ENCODE measurements around the gene NOL12.

DNA sequence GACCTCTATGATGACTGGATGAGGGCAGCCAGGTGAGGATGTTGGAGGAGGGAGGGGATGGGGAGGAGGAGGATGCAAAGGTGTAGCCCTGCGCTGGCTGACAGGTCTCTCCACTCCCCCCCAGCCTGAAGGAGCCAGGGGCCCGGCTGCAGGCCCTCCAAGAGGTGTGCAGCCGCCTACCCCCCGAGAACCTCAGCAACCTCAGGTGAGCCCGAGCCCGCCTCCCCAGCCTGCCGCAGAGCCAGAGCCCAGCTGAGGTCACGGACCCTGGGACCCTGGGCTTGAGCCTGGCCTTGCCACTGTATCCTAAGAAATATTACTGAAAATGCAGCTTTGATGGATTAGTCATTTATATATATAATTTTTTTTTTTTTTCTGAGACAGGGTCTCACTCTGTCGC lies 38.8 kb upstream of the NOL12 start:
- TF ChIP-seq TOX (CRISPR knock-in tag; IDR thresholded peaks at IDR 0.05; ENCODE audit: borderline replicate concordance) (no peak), ISL1 (CRISPR knock-in tag; IDR thresholded peaks at IDR 0.05) (no peak), SNAI2 (CRISPR knock-in tag; IDR thresholded peaks at IDR 0.05) (no peak), ARNTL (CRISPR knock-in tag; IDR thresholded peaks at IDR 0.05; ENCODE audit: borderline replicate concordance, low read depth) (no peak), ZNF70 (CRISPR knock-in tag; IDR thresholded peaks at IDR 0.05) (no peak), ZNF8 (CRISPR knock-in tag; IDR thresholded peaks at IDR 0.05) (no peak), CSDC2 (CRISPR knock-in tag; IDR thresholded peaks at IDR 0.05) (no peak), ZFP30 (CRISPR knock-in tag; IDR thresholded peaks at IDR 0.05) (no peak), OSR1 (CRISPR knock-in tag; IDR thresholded peaks at IDR 0.05) (no peak)
- TF ChIP-seq, protein P1, sequence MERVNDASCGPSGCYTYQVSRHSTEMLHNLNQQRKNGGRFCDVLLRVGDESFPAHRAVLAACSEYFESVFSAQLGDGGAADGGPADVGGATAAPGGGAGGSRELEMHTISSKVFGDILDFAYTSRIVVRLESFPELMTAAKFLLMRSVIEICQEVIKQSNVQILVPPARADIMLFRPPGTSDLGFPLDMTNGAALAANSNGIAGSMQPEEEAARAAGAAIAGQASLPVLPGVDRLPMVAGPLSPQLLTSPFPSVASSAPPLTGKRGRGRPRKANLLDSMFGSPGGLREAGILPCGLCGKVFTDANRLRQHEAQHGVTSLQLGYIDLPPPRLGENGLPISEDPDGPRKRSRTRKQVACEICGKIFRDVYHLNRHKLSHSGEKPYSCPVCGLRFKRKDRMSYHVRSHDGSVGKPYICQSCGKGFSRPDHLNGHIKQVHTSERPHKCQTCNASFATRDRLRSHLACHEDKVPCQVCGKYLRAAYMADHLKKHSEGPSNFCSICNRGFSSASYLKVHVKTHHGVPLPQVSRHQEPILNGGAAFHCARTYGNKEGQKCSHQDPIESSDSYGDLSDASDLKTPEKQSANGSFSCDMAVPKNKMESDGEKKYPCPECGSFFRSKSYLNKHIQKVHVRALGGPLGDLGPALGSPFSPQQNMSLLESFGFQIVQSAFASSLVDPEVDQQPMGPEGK (CRISPR knock-in tag; IDR thresholded peaks at IDR 0.05; ENCODE audit: borderline replicate concordance) = no peak
- TF ChIP-seq, protein P2, sequence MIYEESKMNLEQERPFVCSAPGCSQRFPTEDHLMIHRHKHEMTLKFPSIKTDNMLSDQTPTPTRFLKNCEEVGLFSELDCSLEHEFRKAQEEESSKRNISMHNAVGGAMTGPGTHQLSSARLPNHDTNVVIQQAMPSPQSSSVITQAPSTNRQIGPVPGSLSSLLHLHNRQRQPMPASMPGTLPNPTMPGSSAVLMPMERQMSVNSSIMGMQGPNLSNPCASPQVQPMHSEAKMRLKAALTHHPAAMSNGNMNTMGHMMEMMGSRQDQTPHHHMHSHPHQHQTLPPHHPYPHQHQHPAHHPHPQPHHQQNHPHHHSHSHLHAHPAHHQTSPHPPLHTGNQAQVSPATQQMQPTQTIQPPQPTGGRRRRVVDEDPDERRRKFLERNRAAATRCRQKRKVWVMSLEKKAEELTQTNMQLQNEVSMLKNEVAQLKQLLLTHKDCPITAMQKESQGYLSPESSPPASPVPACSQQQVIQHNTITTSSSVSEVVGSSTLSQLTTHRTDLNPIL (CRISPR knock-in tag; IDR thresholded peaks at IDR 0.05; ENCODE audit: low read depth) = no peak
- TF ChIP-seq, protein P3, sequence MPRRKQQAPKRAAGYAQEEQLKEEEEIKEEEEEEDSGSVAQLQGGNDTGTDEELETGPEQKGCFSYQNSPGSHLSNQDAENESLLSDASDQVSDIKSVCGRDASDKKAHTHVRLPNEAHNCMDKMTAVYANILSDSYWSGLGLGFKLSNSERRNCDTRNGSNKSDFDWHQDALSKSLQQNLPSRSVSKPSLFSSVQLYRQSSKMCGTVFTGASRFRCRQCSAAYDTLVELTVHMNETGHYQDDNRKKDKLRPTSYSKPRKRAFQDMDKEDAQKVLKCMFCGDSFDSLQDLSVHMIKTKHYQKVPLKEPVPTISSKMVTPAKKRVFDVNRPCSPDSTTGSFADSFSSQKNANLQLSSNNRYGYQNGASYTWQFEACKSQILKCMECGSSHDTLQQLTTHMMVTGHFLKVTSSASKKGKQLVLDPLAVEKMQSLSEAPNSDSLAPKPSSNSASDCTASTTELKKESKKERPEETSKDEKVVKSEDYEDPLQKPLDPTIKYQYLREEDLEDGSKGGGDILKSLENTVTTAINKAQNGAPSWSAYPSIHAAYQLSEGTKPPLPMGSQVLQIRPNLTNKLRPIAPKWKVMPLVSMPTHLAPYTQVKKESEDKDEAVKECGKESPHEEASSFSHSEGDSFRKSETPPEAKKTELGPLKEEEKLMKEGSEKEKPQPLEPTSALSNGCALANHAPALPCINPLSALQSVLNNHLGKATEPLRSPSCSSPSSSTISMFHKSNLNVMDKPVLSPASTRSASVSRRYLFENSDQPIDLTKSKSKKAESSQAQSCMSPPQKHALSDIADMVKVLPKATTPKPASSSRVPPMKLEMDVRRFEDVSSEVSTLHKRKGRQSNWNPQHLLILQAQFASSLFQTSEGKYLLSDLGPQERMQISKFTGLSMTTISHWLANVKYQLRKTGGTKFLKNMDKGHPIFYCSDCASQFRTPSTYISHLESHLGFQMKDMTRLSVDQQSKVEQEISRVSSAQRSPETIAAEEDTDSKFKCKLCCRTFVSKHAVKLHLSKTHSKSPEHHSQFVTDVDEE (CRISPR knock-in tag; IDR thresholded peaks at IDR 0.05) = no peak

Measured in SK-N-SH treated with all-trans-retinoic acid at 6 μM for 48 hours (cell line).